ENCODE data around the gene STT3A.
"Not testable (repeated sequence)": the region's sequence is repeated elsewhere in the genome, so short reads cannot be mapped to it uniquely, and the experiment has no call there.

STT3A gene

DNA sequence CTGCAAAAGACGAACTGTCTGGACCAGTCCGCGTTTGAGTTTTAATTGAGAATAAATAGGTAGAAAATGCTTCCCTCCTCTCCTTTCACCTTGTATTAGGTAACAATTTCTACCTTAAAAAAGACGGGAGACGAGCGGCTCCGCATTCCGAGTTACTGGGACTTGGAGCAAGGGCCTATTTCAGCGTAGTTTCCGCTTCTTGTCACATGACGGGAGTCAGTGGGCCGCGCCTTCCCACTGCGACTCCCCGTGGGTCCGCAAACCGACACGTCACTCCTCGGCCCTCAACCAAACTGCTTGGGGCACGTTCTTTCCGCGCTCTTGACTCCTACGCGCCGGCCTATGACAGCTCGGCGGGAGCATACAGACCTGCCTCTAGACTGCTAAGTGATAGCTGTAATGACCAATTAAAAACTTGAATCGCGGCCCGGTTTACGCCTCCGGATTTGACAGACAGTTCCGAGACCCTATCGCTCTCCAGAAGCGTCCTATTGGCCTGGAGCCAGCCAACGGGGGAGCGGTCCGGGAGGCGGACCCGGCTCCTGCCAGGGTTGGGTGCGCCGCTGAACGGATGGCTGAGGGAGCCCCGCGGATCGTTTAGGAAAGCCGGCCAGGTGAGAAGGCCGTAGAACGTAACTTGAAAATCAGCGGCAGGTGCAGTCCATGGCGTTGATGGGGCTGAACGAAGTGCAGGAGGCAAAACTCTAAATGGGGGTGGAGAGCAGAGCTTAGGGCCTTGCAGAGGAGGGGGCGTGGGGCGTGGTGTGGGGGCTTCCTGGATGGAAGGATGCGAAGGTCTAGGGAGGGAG, at the start of gene STT3A:
TSS of gene STT3A (plus strand) at position 548 of the 809 bp plus-strand sequence. CDS start 3,064 bp downstream, outside the sequence.
- peak; percentile 100 for DNase-seq (ENCODE audit: low spot score)

- no peak for DNase-seq (ENCODE audit: low spot score)
Observed at GRCh38 chr11:125550780-125551179, 41.9 kb upstream of the STT3A start.

DNA sequence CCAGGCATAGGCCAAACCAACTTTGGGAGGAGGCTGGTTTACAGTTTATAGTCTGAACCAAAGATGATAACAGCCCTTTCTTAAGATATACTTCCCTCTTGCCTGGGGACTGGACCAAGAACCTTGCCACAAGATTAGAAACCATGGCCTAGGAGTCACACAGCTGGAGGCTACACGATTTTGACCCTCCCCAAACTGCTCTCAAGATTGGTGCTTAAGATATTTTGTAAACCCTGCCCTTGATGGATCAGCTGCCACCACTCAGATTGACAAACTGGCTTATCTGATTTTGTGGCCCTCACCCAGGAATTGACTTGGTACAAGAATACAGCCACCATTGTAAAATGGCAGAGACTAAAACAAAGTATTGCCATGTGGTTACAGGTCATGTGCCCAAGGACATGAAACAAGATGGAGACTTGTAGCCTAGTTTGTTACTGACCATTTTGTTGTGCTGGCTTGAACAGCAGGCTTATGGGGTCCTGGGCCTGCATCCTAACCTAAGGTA, 40.8 kb upstream of the STT3A start:
- no peak for DNase-seq (ENCODE audit: low spot score)

DNA sequence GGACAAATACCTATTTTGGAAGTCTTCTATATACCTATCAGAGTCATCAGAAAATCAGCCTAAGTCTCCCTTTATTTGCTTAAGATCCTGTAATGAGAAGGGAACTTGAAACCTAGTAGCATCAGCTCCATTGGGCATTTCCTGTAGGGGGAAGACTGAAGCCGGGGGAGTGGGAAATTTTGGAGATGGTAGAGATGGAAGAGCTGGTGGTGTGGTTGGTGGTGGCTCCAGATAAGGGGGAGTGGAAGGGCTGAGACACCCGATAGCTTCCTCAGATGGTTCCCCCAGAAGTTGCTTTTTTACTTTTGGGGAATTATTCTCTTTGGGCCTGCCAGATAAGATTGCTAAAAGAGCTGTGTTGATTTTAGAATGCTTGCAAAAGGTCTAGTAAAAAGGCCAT, 39.7 kb upstream of the STT3A start:
- DNase-seq (ENCODE audit: low spot score): no peak

DNA sequence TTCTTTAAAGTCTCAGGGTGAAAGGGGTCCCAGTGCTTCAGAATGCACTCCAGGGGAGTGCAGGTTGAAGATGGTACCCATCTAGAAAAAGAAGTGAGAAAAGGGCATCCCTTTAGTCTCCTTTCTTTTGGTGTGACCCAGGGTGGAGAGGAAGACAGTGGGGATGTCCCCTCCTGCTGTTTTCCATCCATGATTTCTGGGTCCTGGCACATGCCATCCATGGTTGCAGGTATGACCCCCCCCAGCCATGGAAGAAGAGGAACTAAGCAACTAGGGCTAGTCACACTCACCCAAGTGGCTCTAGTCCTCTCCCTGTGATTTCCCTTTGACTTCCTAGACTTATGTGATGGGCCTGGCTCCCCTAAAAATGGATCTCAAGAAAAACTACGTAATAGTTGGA, 39.3 kb upstream of the STT3A start:
- no peak for DNase-seq (ENCODE audit: low spot score)

DNA sequence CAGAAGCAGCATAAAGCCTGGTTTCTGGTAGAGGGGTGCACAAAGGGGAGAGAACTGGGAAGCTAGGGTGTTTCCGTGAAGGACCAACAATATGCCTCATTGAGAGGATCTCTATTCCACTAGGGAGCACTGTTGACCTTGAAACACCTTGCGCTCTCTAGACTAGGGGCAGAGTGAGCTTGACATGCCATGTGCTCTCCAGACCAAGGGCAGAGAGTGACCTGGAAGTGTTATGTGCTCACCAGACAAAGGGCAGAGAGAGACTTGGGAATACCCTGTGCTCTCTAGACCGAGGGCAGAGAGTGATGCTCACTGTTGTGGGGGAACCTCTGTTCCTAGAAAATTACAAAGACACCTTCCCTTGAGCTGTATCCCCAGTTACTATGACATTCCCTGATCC, 38.6 kb upstream of the STT3A start:
- DNase-seq (ENCODE audit: low spot score): no peak

- DNase-seq (ENCODE audit: low spot score): no peak
Observed at GRCh38 chr11:125559888-125560287, 32.8 kb upstream of the STT3A start.

- DNase-seq (ENCODE audit: low spot score): no peak
Observed at GRCh38 chr11:125561924-125562323, 30.7 kb upstream of the STT3A start.

DNA sequence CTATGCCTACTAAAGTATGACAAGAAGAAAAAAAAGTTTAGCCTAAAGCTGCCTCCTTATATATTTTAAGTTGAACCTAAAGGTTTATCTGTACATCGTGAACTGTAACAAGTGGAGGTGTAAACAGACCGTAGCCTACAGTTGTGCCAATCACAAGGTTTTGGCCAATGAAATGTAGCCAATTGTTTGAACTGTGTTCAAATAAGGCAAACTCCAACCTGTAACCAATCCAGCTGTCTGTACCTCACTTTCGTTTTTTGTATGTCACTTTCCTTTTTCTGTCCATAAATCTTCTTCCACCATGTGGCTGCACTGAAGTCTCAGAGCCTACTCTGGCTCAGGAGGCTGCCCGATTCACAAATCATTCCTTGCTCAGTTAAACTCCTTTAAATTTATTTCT, 30.2 kb upstream of the STT3A start:
- no peak for DNase-seq (ENCODE audit: low spot score)

- DNase-seq (ENCODE audit: low spot score): no peak
Observed at GRCh38 chr11:125564357-125564756, 28.3 kb upstream of the STT3A start.

DNA sequence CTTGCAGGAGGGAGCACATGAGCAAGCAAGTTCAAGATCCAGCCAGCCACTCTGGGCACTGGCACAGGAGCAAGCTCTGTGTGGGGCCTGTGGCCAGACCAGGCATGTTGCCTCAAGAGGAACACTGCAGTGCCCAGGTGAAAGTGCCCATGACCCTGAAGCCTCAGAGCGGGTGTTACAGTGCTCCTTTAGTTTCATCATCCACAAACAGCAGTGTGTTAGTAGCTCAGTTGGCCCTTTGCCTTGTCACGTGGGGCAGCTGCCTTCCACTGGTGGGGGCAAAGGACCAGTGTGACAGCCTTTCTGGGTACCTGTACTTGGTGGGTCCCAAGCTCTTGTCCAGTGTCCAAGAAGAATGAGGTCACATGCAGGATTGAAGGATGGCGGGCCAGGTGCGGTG, 26.4 kb upstream of the STT3A start:
- no peak for DNase-seq (ENCODE audit: low spot score)

DNA sequence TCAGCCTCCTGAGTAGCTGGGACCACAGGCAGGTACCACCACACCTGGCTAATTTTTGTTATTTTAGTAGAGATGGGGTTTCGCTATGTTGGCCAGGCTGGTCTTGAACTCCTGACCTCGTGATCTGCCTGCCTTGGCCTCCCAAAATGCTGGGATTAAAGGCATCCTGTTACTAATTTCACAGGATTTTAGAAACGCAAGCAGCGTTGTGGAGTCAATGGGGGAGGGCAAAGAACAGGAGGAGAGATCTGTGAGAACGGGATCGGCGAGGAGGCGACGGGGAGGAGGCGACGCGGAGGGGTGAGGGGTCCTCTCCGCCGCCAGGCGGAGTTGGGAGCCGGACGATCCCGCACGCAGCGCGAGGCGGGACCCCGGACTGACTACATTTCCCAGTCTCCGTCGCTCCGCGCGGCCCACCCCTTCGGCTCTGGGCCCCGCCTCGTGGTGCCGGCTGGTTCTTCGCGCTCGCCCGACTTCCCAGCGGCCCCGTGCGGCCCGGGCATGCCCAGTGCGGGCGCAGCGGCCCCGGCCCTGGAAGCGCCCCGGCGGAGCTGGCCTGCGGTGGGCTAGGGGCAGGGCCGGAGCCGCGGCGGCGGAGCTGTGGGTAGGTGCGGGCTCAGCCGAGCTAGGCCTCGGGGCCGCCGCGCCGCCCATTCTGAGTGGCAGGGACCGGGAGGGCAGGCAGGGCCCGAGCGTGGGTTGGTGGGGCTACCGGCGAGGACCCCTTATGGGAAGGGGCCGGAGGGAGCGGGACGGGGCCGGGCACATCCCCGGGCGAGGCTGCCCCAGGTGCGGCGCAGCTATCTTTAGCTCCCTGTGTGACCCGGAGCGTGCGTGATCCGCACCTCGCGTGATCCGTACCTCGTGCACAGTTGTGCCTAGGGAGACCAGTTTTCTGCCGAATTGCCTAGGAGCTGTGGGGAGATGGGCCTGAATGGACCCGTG, 23.4 kb upstream of the STT3A start, which contains the start of gene EI24:
TSS of gene EI24 (plus strand) at position 508 of the 945 bp plus-strand sequence. CDS start 3,051 bp downstream, outside the sequence.
- peak; percentile 81 for DNase-seq (ENCODE audit: low spot score)

GRCh38 chr11:125569915-125570621, 22.6 kb upstream of the STT3A start:
- DNase-seq (ENCODE audit: low spot score): peak; percentile 45

GRCh38 chr11:125570952-125571351, 21.7 kb upstream of the STT3A start:
- DNase-seq (ENCODE audit: low spot score): no peak

GRCh38 chr11:125572916-125573315, 19.7 kb upstream of the STT3A start:
- DNase-seq (ENCODE audit: low spot score): no peak

- DNase-seq (ENCODE audit: low spot score): not testable (repeated sequence)
Observed at GRCh38 chr11:125577181-125577580, 15.5 kb upstream of the STT3A start.

- DNase-seq (ENCODE audit: low spot score): no peak
Observed at GRCh38 chr11:125578783-125579182, 13.9 kb upstream of the STT3A start.

GRCh38 chr11:125579811-125580210, 12.8 kb upstream of the STT3A start:
- DNase-seq (ENCODE audit: low spot score): no peak

DNA sequence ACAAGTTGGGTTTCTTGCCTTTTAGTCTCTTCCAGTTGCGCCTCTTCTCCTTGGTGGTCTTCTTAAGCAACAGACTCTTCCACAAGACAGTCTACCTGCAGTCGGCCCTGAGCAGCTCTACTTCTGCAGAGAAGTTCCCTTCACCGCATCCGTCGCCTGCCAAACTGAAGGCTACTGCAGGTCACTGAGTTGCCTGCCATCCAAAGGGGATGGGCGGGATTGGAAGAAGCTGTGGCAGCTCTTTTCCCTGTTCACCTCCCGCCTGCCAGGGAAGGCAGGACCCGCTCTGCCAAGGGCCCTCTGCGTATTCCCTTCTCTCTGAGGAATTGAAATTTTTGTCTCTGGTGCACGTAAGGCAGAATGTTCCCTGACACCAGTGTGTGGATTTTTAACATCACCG, 9.2 kb upstream of the STT3A start:
- no peak for DNase-seq (ENCODE audit: low spot score)

- no peak for DNase-seq (ENCODE audit: low spot score)
Observed at GRCh38 chr11:125585487-125585886, 7.2 kb upstream of the STT3A start.

- no peak for DNase-seq (ENCODE audit: low spot score)
Observed at GRCh38 chr11:125586623-125587022, 6.0 kb upstream of the STT3A start.

DNA sequence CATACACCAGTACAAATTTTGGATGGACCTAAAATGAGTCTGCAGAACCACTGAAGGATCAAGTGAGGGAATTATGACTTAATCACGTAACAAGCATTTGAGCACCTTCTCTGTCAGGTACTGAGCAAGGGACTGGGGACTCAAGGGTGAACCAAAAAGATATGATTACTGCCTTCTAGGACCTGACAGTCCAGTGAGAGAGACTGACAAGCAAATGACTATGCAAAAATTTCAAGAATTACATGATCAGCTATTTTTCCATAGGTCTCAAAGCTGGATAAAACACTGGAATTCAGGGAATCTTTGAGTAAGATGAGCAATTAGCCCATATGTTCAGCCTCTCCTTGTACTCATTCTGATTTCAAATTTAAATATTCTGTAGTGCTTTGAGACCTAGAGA, 5.2 kb upstream of the STT3A start:
- DNase-seq (ENCODE audit: low spot score): no peak
